ENCODE measurements around the gene OPA3. TPM values are rescaled to one million over a fixed set of nuclear protein-coding genes. Genes with fewer than 3 reads are reported as not detected.

The OPA3 gene
- total and polyA plus RNA-seq, 10 donors = 2.8 to 18.4 (median 16.0) TPM

- H3K4me3 ChIP-seq = peak within 1 kb of the TSS; percentile 96 to 100 (median 98)
- H3K27ac ChIP-seq = peak within 1 kb of the TSS; percentile 96 to 100 (median 97)
- peak; percentile 98 for DNase-seq
- H3K9me3 ChIP-seq = no peaks in the 10 kb centered on the region
- H3K4me1 ChIP-seq = peaks cover 31 to 66% (median 43%) of the 10 kb centered on the region in 6 donors
- TF ChIP-seq POLR2A (IDR thresholded peaks at IDR 0.05) (peak; percentile 95 to 98 (median 98)), POLR2AphosphoS5 (IDR thresholded peaks at IDR 0.05) (peak; percentile 96 to 100 (median 99)), CTCF (IDR thresholded peaks at IDR 0.05 in 8 of 11, conservative IDR thresholded peaks at IDR 0.05 in 3 of 11) (peak in 2 of 11 experiments; percentile 9 to 23)
- 0 to 1% (median 0%) methylated on average over 24 to 65 of the region's 65 CpGs for WGBS, 5 donors
- H3K27me3 ChIP-seq (replicated peaks in 1 of 7) = no peaks in the 10 kb centered on the region
- intact Hi-C loops (cut with DNase I; ENCODE audit: low total_unique reads) = no loop called here
- peaks cover 0 to 21% (median 0%) of the 10 kb centered on the region in 6 donors for H3K36me3 ChIP-seq
Measured at GRCh38 chr19:45506989-45507871, 77.4 kb downstream of the OPA3 start, which contains the start of gene VASP. TSS of gene VASP (plus strand) at chr19:45507479. CDS start at chr19:45507772, 293 bp downstream.

GRCh38 chr19:45506246-45506988 is 78.2 kb downstream of the OPA3 start:
- Histone ChIP-seq H3K27me3 (replicated peaks in 1 of 7) (no peaks in the 10 kb centered on the region), H3K9me3 (no peaks in the 10 kb centered on the region), H3K27ac (peak overlapping the region; percentile 96 to 100 (median 97)), H3K36me3 (peaks cover 0 to 15% (median 0%) of the 10 kb centered on the region in 6 donors), H3K4me1 (peaks cover 25 to 65% (median 37%) of the 10 kb centered on the region in 6 donors), H3K4me3 (peak overlapping the region; percentile 96 to 100 (median 98))
- TF ChIP-seq CTCF (IDR thresholded peaks at IDR 0.05 in 8 of 11, conservative IDR thresholded peaks at IDR 0.05 in 3 of 11) = peak in 7 of 11 experiments; percentile 21 to 71 (median 61)
- TF ChIP-seq POLR2A (IDR thresholded peaks at IDR 0.05) = peak; percentile 36 to 65 (median 54)
- peak; percentile 91 to 92 (median 92) for TF ChIP-seq POLR2AphosphoS5 (IDR thresholded peaks at IDR 0.05)
- 1 to 3% (median 2%) methylated on average over 12 to 47 of the region's 47 CpGs for WGBS, 5 donors
- peak; percentile 100 for DNase-seq
- intact Hi-C loops (cut with DNase I; ENCODE audit: low total_unique reads) = no loop called here

- 33 to 74% (median 59%) methylated on average over 5 of the region's 5 CpGs for WGBS, 5 donors
- no peaks in the 10 kb centered on the region for H3K9me3 ChIP-seq
- no peak for DNase-seq
- H3K4me1 ChIP-seq = peaks cover 21 to 65% (median 33%) of the 10 kb centered on the region in 6 donors
- H3K27me3 ChIP-seq (replicated peaks in 1 of 7) = peaks cover 0 to 1% (median 0%) of the 10 kb centered on the region in 7 donors
- intact Hi-C loops (cut with DNase I; ENCODE audit: low total_unique reads) = no loop called here
- TF ChIP-seq POLR2AphosphoS5 (IDR thresholded peaks at IDR 0.05) (no peak), POLR2A (IDR thresholded peaks at IDR 0.05) (no peak), CTCF (IDR thresholded peaks at IDR 0.05 in 8 of 11, conservative IDR thresholded peaks at IDR 0.05 in 3 of 11) (no peak)
- H3K27ac ChIP-seq = peak overlapping the region; percentile 96 to 100 (median 97)
- peaks cover 0 to 10% (median 0%) of the 10 kb centered on the region in 6 donors for H3K36me3 ChIP-seq
- H3K4me3 ChIP-seq = peak overlapping the region in 6 of 8 donors; percentile 96 to 100 (median 98)
Measured at GRCh38 chr19:45505996-45506245, 78.7 kb downstream of the OPA3 start.

Measured in spleen (tissue), 11 donors.